Astrocyte (in vitro differentiated cells and primary cell): ENCODE results near the gene TMEM18. TPM values are rescaled to one million over a fixed set of nuclear protein-coding genes. Genes with fewer than 3 reads are reported as not detected.

Source experiments
- DNase-seq: peaks from one replicate; pipeline ENCODE4 v3.0.0-alpha.2; 2010; ENCODE audit warnings: low read depth
- FAIRE-seq: peaks from 2 replicates; lab custom pipeline; 2011; peaks lifted over from hg19 to GRCh38; lab: Jason Lieb, UNC
- H2AFZ ChIP-seq: 2 replicates; pipeline ENCODE4 v1.6.0; 2012; ENCODE audit warnings: low read depth, low read length, inconsistent platforms
- H3K27ac ChIP-seq: 2 replicates; pipeline ENCODE4 v1.5.1; 2011; ENCODE audit warnings: low read depth, low read length, inconsistent platforms
- H3K27me3 ChIP-seq: 2 replicates; pipeline ENCODE4 v1.6.0; 2011; ENCODE audit warnings: low read length, inconsistent platforms; ENCODE audit not compliant: insufficient read depth
- H3K36me3 ChIP-seq: 2 replicates; pipeline ENCODE4 v1.5.1; 2011; ENCODE audit warnings: low read length, inconsistent platforms; ENCODE audit not compliant: insufficient read depth
- H3K4me1 ChIP-seq: 2 replicates; pipeline ENCODE4 v1.5.1; 2011; ENCODE audit warnings: low read length, inconsistent platforms; ENCODE audit not compliant: insufficient read depth
- H3K4me2 ChIP-seq: 2 replicates; pipeline ENCODE4 v1.6.0; 2012; ENCODE audit warnings: low read length, inconsistent platforms
- H3K4me3 ChIP-seq: 2 replicates; pipeline ENCODE4 v1.5.1; 2011; ENCODE audit warnings: low read depth, mild to moderate bottlenecking, low read length, inconsistent platforms; ENCODE audit not compliant: insufficient read depth
- H3K79me2 ChIP-seq: 2 replicates; pipeline ENCODE4 v1.6.0; 2012; ENCODE audit warnings: mild to moderate bottlenecking, low read length, inconsistent platforms; ENCODE audit not compliant: insufficient read depth
- H3K9ac ChIP-seq: 2 replicates; pipeline ENCODE4 v1.6.0; 2012; ENCODE audit warnings: mild to moderate bottlenecking, low read length, inconsistent platforms
- H3K9me3 ChIP-seq: 2 replicates; pipeline ENCODE4 v1.5.1; 2012; ENCODE audit warnings: low read depth, mild to moderate bottlenecking, low read length, inconsistent platforms; ENCODE audit not compliant: insufficient read depth
- H4K20me1 ChIP-seq: 2 replicates; pipeline ENCODE4 v1.6.0; 2012; ENCODE audit warnings: low read length, inconsistent platforms; ENCODE audit not compliant: insufficient read depth
- H3K27ac Mint-ChIP-seq: one replicate; pipeline ENCODE4 v1.8.0; 2021; ENCODE audit warnings: mild to moderate bottlenecking, mixed read lengths; ENCODE audit not compliant: unreplicated experiment
- H3K27me3 Mint-ChIP-seq: one replicate; pipeline ENCODE4 v1.8.0; 2021; ENCODE audit warnings: low read depth, mixed read lengths; ENCODE audit not compliant: unreplicated experiment
- H3K36me3 Mint-ChIP-seq: one replicate; pipeline ENCODE4 v1.8.0; 2021; ENCODE audit warnings: low read depth, mixed read lengths; ENCODE audit not compliant: unreplicated experiment
- H3K4me1 Mint-ChIP-seq: one replicate; pipeline ENCODE4 v1.8.0; 2021; ENCODE audit warnings: low read depth, mixed read lengths; ENCODE audit not compliant: unreplicated experiment
- H3K4me3 Mint-ChIP-seq: one replicate; pipeline ENCODE4 v1.8.0; 2021; ENCODE audit warnings: mild to moderate bottlenecking, moderate library complexity, mixed read lengths; ENCODE audit not compliant: unreplicated experiment
- H3K9me3 Mint-ChIP-seq: one replicate; pipeline ENCODE4 v1.8.0; 2021; ENCODE audit warnings: mild to moderate bottlenecking, mixed read lengths; ENCODE audit not compliant: unreplicated experiment
- EZH2 ChIP-seq: IDR thresholded peaks from 2 replicates; pipeline ENCODE4 v1.6.1; 2012; ENCODE audit warnings: mild to moderate bottlenecking, low read length, inconsistent platforms; ENCODE audit not compliant: insufficient read depth
- total RNA-seq: library from RNA; stranded (reverse); gene quantifications from 2 replicates; pipeline ENCODE4 v1.2.1, GENCODE V29; 2021
- TF ChIP-seq, protein P1 (sequence below): IDR thresholded peaks from 2 replicates; pipeline ENCODE4 v1.5.1; 2011; ENCODE audit warnings: low read depth, mild to moderate bottlenecking, inconsistent platforms, low read length, moderate library complexity; ENCODE audit not compliant: insufficient read depth

The TMEM18 gene
- total RNA-seq, 1 donor from 2014 or later, result 16.8 TPM

DNA sequence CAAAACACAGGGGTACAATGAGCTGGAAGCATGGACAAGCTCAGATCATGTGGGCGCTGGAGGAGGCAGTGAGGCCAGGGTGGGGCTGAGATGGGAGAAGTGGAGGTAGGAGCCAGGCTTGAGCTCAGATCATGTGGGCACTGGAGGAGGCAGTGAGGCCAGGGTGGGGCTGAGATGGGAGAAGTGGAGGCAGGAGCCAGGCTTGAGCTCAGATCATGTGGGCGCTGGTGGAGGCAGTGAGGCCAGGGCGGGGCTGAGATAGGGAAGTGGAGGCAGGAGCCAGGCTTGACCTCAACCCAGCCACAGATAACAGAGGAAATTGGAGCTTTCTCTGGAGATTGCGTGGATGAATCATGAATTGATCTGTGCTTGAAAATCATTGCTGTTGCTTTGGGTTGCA is 48.3 kb upstream of the TMEM18 start:
- FAIRE-seq (no peak), DNase-seq (no peak)
- no peak overlapping the region for H3K4me2 ChIP-seq
- TF ChIP-seq, protein P1, sequence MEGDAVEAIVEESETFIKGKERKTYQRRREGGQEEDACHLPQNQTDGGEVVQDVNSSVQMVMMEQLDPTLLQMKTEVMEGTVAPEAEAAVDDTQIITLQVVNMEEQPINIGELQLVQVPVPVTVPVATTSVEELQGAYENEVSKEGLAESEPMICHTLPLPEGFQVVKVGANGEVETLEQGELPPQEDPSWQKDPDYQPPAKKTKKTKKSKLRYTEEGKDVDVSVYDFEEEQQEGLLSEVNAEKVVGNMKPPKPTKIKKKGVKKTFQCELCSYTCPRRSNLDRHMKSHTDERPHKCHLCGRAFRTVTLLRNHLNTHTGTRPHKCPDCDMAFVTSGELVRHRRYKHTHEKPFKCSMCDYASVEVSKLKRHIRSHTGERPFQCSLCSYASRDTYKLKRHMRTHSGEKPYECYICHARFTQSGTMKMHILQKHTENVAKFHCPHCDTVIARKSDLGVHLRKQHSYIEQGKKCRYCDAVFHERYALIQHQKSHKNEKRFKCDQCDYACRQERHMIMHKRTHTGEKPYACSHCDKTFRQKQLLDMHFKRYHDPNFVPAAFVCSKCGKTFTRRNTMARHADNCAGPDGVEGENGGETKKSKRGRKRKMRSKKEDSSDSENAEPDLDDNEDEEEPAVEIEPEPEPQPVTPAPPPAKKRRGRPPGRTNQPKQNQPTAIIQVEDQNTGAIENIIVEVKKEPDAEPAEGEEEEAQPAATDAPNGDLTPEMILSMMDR, result no peak
- TF ChIP-seq EZH2, result no peak
- H3K9ac ChIP-seq, result no peak overlapping the region
- H3K4me3 Mint-ChIP-seq, result no peak overlapping the region
- H3K27me3 ChIP-seq, result no peaks in the 10 kb centered on the region
- H3K9me3 Mint-ChIP-seq, result peaks cover 2% of the 10 kb centered on the region
- H3K4me1 ChIP-seq, result no peaks in the 10 kb centered on the region
- H3K27ac ChIP-seq, result no peak overlapping the region
- H3K4me1 Mint-ChIP-seq, result no peaks in the 10 kb centered on the region
- no peaks in the 10 kb centered on the region for H3K9me3 ChIP-seq
- H2AFZ ChIP-seq, result no peak overlapping the region
- no peaks in the 10 kb centered on the region for H3K36me3 ChIP-seq
- peaks cover 26% of the 10 kb centered on the region for H3K27me3 Mint-ChIP-seq
- H3K4me3 ChIP-seq, result no peak overlapping the region
- no peaks in the 10 kb centered on the region for H3K36me3 Mint-ChIP-seq
- no peaks in the 10 kb centered on the region for H3K79me2 ChIP-seq
- no peaks in the 10 kb centered on the region for H4K20me1 ChIP-seq
- no peak overlapping the region for H3K27ac Mint-ChIP-seq

DNA sequence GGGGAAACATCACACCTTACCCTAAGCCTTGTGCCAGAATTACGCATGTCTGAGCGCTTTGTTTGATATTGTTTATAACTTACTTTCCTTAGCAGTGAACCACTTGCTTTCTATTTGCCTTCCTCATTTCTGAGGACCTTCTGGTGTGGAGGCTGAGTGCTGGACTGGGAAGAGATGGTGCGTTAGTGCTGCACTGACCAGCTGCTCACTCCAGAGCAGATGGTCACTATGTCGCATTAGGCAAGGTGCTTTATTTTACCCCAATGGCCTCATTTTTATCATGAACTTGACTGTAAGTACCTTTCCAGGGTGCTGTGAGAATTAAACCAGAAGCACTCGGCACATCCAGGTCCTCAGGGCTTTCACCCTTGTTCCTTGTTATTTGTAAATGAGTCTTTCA is 46.6 kb upstream of the TMEM18 start:
- Histone ChIP-seq H3K27ac (no peak overlapping the region), H3K4me3 (no peak overlapping the region), H2AFZ (no peak overlapping the region), H4K20me1 (no peaks in the 10 kb centered on the region), H3K79me2 (no peaks in the 10 kb centered on the region), H3K9ac (no peak overlapping the region), H3K36me3 (no peaks in the 10 kb centered on the region), H3K4me1 (no peaks in the 10 kb centered on the region), H3K9me3 (no peaks in the 10 kb centered on the region), H3K27me3 (no peaks in the 10 kb centered on the region), H3K4me2 (no peak overlapping the region)
- H3K4me3 Mint-ChIP-seq, result no peak overlapping the region
- FAIRE-seq (no peak), DNase-seq (no peak)
- peaks cover 2% of the 10 kb centered on the region for H3K9me3 Mint-ChIP-seq
- H3K27ac Mint-ChIP-seq, result no peak overlapping the region
- no peaks in the 10 kb centered on the region for H3K36me3 Mint-ChIP-seq
- no peak for TF ChIP-seq EZH2
- TF ChIP-seq, protein P1, result no peak
- H3K27me3 Mint-ChIP-seq, result peaks cover 31% of the 10 kb centered on the region
- H3K4me1 Mint-ChIP-seq, result no peaks in the 10 kb centered on the region

DNA sequence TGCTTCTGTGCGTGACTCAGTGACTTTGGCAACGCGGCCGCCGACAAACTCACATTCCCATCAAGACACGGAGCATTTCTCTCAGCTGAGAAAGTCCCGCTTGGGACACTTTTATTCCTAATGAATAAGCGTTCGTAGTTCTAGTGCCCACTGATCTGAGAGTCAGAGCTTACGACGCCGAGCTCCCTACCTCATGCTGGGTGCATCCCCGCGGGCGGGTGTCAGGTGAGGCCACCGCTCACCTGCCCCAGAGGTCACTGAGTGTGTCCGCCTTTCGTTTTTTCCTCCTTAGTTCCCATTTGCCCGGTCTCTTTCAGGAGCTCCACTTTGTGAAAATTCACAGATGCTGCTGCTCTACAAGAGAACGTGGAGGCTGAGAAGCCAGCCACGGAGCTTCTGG is 43.6 kb upstream of the TMEM18 start:
- FAIRE-seq (no peak), DNase-seq (no peak)
- Histone ChIP-seq H2AFZ (no peak overlapping the region), H3K27ac (no peak overlapping the region), H3K4me2 (no peak overlapping the region), H3K27me3 (no peaks in the 10 kb centered on the region), H3K9me3 (no peaks in the 10 kb centered on the region), H3K4me3 (no peak overlapping the region), H4K20me1 (no peaks in the 10 kb centered on the region), H3K4me1 (no peaks in the 10 kb centered on the region), H3K79me2 (no peaks in the 10 kb centered on the region), H3K9ac (no peak overlapping the region), H3K36me3 (no peaks in the 10 kb centered on the region)
- Mint-ChIP-seq H3K9me3 (peaks cover 2% of the 10 kb centered on the region), H3K4me1 (no peaks in the 10 kb centered on the region), H3K4me3 (no peak overlapping the region), H3K36me3 (no peaks in the 10 kb centered on the region), H3K27me3 (peaks cover 23% of the 10 kb centered on the region), H3K27ac (no peak overlapping the region)
- no peak for TF ChIP-seq EZH2
- TF ChIP-seq, protein P1, result no peak
